Mesenchymal stem cell (in vitro differentiated cells and primary cell): ENCODE data around the gene ZNF319.
"Not testable (repeated sequence)": the region's sequence is repeated elsewhere in the genome, so short reads cannot be mapped to it uniquely, and the experiment has no call there.

Source experiments
- DNase-seq: peaks from one replicate; pipeline ENCODE4 v3.0.0-alpha.2; 2013
- H2AFZ ChIP-seq: one replicate; pipeline ENCODE4 v1.6.1; 2013; ENCODE audit warnings: low read depth, mild to moderate bottlenecking, control low read depth, inconsistent platforms, low read length, moderate library complexity
- H2AK5ac ChIP-seq: 2 replicates; pipeline ENCODE4 v1.6.1; 2013; ENCODE audit warnings: low read length, moderate library complexity, mild to moderate bottlenecking, inconsistent platforms; ENCODE audit not compliant: severe bottlenecking
- H2BK120ac ChIP-seq: one replicate; pipeline ENCODE4 v1.6.1; 2013; ENCODE audit warnings: low read depth, mild to moderate bottlenecking, inconsistent platforms, low read length, moderate library complexity
- H2BK12ac ChIP-seq, 2 experiments: one replicate each; pipeline ENCODE4 v1.6.1; 2013; ENCODE audit warnings: inconsistent platforms in 2 of 2, low read length in 2 of 2, mild to moderate bottlenecking in 2 of 2, moderate library complexity in 2 of 2, control low read depth in 1 of 2
- H2BK15ac ChIP-seq: one replicate; pipeline ENCODE4 v1.6.1; 2013; ENCODE audit warnings: mild to moderate bottlenecking, low read depth, inconsistent platforms; ENCODE audit not compliant: poor library complexity, severe bottlenecking
- H2BK5ac ChIP-seq: 2 replicates; pipeline ENCODE4 v1.6.1; 2013; ENCODE audit warnings: low read depth, mild to moderate bottlenecking, low read length, control low read depth, inconsistent platforms; ENCODE audit not compliant: poor library complexity, severe bottlenecking
- H3K14ac ChIP-seq, 2 experiments: one replicate each; pipeline ENCODE4 v1.6.1; 2013; ENCODE audit warnings: inconsistent platforms in 2 of 2, low read length in 2 of 2, control low read depth in 1 of 2, mild to moderate bottlenecking in 1 of 2, moderate library complexity in 1 of 2
- H3K18ac ChIP-seq, 2 experiments: one replicate each; pipeline ENCODE4 v1.6.1; 2013; ENCODE audit warnings: inconsistent platforms in 2 of 2, low read length in 2 of 2, control low read depth in 1 of 2, low read depth in 1 of 2, mild to moderate bottlenecking in 1 of 2
- H3K23ac ChIP-seq, 2 experiments: one replicate each; pipeline ENCODE4 v1.6.1; 2013; ENCODE audit warnings: inconsistent platforms in 2 of 2, low read length in 2 of 2, mild to moderate bottlenecking in 2 of 2, moderate library complexity in 2 of 2, control low read depth in 1 of 2
- H3K27ac ChIP-seq: 2 replicates; pipeline ENCODE4 v1.5.1; 2013; ENCODE audit warnings: mild to moderate bottlenecking, moderate library complexity, low read length, control low read depth, inconsistent platforms; ENCODE audit not compliant: poor library complexity, severe bottlenecking
- H3K27me3 ChIP-seq, 2 experiments: 2 replicates each; pipeline versions ENCODE4 v1.6.1 to v1.7.0; 2013; ENCODE audit warnings: low read length in 2 of 2, mild to moderate bottlenecking in 2 of 2, moderate library complexity in 2 of 2, control low read depth in 1 of 2, inconsistent platforms in 1 of 2; ENCODE audit not compliant: control insufficient read depth in 1 of 2, insufficient read depth in 1 of 2
- H3K36me3 ChIP-seq, 2 experiments: 2 replicates each; pipeline versions ENCODE4 v1.6.1 to v1.7.0; 2013; ENCODE audit warnings: low read length in 2 of 2, control low read depth in 1 of 2, inconsistent platforms in 1 of 2, low read depth in 1 of 2, mild to moderate bottlenecking in 1 of 2; ENCODE audit not compliant: insufficient read depth in 2 of 2, control insufficient read depth in 1 of 2
- H3K4ac ChIP-seq, 2 experiments: one replicate each; pipeline ENCODE4 v1.6.1; 2013; ENCODE audit warnings: inconsistent platforms in 2 of 2, low read length in 2 of 2, mild to moderate bottlenecking in 2 of 2, moderate library complexity in 2 of 2, control low read depth in 1 of 2, low read depth in 1 of 2
- H3K4me1 ChIP-seq: 2 replicates; pipeline ENCODE4 v1.6.1; 2013; ENCODE audit warnings: low read depth, low read length, control low read depth; ENCODE audit not compliant: control insufficient read depth, insufficient read depth
- H3K4me2 ChIP-seq: 2 replicates; pipeline ENCODE4 v1.6.1; 2013; ENCODE audit warnings: low read length, mild to moderate bottlenecking, inconsistent platforms; ENCODE audit not compliant: poor library complexity, severe bottlenecking
- H3K4me3 ChIP-seq, 2 experiments: 2 replicates each; pipeline versions ENCODE4 v1.5.1 to v1.7.0; 2013; ENCODE audit warnings: low read length in 2 of 2, mild to moderate bottlenecking in 2 of 2, control low read depth in 1 of 2, low read depth in 1 of 2; ENCODE audit not compliant: insufficient read depth in 1 of 2
- H3K79me1 ChIP-seq: replicated peaks from 2 replicates; pipeline ENCODE4 v1.6.1; 2013; ENCODE audit warnings: mild to moderate bottlenecking, control low read depth, low read length, inconsistent platforms; ENCODE audit not compliant: poor library complexity, severe bottlenecking
- H3K9ac ChIP-seq: 2 replicates; pipeline ENCODE4 v1.7.0; 2013; ENCODE audit warnings: mild to moderate bottlenecking, low read length, moderate library complexity
- H3K9me3 ChIP-seq: 2 replicates; pipeline ENCODE4 v1.7.0; 2013; ENCODE audit warnings: mild to moderate bottlenecking, low read length; ENCODE audit not compliant: control insufficient read depth
- H4K8ac ChIP-seq: one replicate; pipeline ENCODE4 v1.6.1; 2013; ENCODE audit warnings: inconsistent platforms, mild to moderate bottlenecking, low read length, moderate library complexity
- H4K91ac ChIP-seq: one replicate; pipeline ENCODE4 v1.6.1; 2013; ENCODE audit warnings: mild to moderate bottlenecking, low read length, inconsistent platforms
- WGBS: methylation state at CpG from one replicate; pipeline ENCODE4 v1.1.7; 2013; ENCODE audit warnings: mixed read lengths; 5-methylcytosine and 5-hydroxymethylcytosine counted together

ZNF319 gene

DNA sequence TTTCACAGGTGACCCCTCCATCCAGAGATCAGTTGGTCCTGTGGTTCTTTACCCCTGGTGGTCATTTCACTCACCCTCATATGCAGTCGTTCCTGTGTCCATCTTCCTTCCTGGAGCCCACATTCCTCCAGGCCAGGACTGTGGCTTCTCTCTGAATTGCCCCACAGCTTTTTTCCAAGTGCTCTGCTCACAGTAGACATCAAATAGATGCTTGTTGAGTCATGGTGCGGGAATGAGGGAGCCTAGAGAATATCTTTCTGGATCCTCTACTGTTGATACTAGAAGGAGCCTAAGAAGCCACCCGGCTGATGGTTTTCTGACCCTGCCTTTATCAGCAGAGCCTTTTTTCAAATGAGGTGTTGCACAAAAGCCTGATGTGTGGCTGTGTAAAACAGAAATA, 11.2 kb upstream of the ZNF319 start:
- DNase-seq, result peak; percentile 86
- no peaks in the 10 kb centered on the region for H3K27me3 ChIP-seq
- H3K9ac ChIP-seq, result no peak overlapping the region
- no peak overlapping the region for H4K91ac ChIP-seq
- no peak overlapping the region for H2BK120ac ChIP-seq
- H3K4me1 ChIP-seq, result peaks cover 13% of the 10 kb centered on the region
- peak overlapping the region; percentile 12 for H2AK5ac ChIP-seq
- no peak overlapping the region for H2BK5ac ChIP-seq
- H3K4me3 ChIP-seq, result no peak overlapping the region
- H2BK12ac ChIP-seq, result no peak overlapping the region
- no peak overlapping the region for H2BK15ac ChIP-seq
- H3K23ac ChIP-seq, result no peak overlapping the region
- no peak overlapping the region for H4K8ac ChIP-seq
- WGBS, result 11% methylated on average over 3 of the region's 3 CpGs
- H3K14ac ChIP-seq, result no peak overlapping the region
- H3K79me1 ChIP-seq, result peaks cover 21% of the 10 kb centered on the region
- H3K4me2 ChIP-seq, result no peak overlapping the region
- H3K18ac ChIP-seq, result no peak overlapping the region
- H3K9me3 ChIP-seq, result no peaks in the 10 kb centered on the region
- H3K36me3 ChIP-seq, result peaks cover 33 to 40% of the 10 kb centered on the region in 2 experiments
- H2AFZ ChIP-seq, result no peak overlapping the region
- no peak overlapping the region for H3K4ac ChIP-seq
- H3K27ac ChIP-seq, result peak overlapping the region; percentile 34

DNA sequence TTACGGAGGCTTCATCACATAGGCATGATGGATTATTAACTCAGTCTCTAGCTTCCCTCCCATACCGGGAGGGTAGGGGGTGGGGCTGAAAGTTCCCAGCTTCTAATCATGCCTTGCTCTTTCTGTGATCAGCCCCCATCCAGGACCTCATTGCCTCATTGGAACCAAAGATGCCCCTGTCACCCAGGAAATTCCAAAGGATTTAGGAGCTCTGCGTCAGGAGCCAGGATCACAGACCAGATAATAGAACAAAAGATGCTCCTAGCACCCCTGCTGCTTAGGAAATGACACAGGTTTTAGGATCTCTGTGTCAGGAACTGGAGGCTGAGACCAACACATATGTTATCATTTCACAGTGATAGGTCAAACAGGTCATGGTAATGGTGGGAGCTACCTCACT, 10.4 kb upstream of the ZNF319 start:
- DNase-seq, result no peak
- no peak overlapping the region for H4K8ac ChIP-seq
- H3K9me3 ChIP-seq, result no peaks in the 10 kb centered on the region
- H3K27me3 ChIP-seq, result no peaks in the 10 kb centered on the region
- no peak overlapping the region for H2AK5ac ChIP-seq
- no peak overlapping the region for H3K23ac ChIP-seq
- H3K4ac ChIP-seq, result no peak overlapping the region
- peaks cover 35 to 45% of the 10 kb centered on the region in 2 experiments for H3K36me3 ChIP-seq
- no peak overlapping the region for H2AFZ ChIP-seq
- H3K4me3 ChIP-seq, result no peak overlapping the region
- H3K4me1 ChIP-seq, result peaks cover 13% of the 10 kb centered on the region
- H2BK120ac ChIP-seq, result no peak overlapping the region
- peak overlapping the region; percentile 25 for H3K27ac ChIP-seq
- H3K18ac ChIP-seq, result no peak overlapping the region
- H3K9ac ChIP-seq, result no peak overlapping the region
- H3K79me1 ChIP-seq, result peaks cover 18% of the 10 kb centered on the region
- no peak overlapping the region for H2BK12ac ChIP-seq
- no peak overlapping the region for H2BK15ac ChIP-seq
- H3K4me2 ChIP-seq, result no peak overlapping the region
- no peak overlapping the region for H3K14ac ChIP-seq
- 53% methylated on average over 2 of the region's 3 CpGs for WGBS
- no peak overlapping the region for H4K91ac ChIP-seq
- no peak overlapping the region for H2BK5ac ChIP-seq

DNA sequence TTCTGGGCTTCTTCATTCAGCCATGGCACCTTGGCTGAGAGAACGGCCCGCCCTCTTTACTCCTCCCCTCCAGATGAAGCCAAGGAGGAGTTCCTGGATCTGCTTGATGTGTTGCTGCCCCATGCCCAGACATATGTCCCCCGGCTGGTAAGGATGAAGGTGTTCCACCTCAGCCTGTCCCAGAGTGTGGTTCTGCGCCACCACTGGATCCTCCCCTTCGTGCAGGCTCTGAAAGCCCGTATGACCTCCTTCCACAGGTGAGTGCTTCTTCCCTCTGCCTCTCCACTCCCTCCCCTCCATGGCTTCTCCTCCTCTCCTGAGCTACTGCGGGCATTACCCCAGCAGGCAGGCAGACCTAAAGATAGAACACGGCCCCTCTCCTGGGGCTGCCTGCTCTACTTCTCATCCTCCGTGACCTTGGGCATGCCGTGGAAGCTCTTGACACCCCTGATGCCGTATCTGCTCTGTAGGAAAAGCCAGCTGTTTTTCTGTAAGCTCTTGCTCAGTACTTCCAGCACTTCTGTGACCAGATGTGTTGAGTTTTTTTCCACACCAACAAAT, 9.5 kb upstream of the ZNF319 start:
- Histone ChIP-seq H3K4me1 (peaks cover 13% of the 10 kb centered on the region), H3K27ac (no peak overlapping the region), H3K4me2 (no peak overlapping the region), H4K91ac (no peak overlapping the region), H2BK12ac (no peak overlapping the region), H4K8ac (peak overlapping the region; percentile 19), H3K23ac (no peak overlapping the region), H3K14ac (no peak overlapping the region), H2AK5ac (peak overlapping the region; percentile 47), H3K9me3 (no peaks in the 10 kb centered on the region), H2BK15ac (no peak overlapping the region), H2AFZ (no peak overlapping the region), H3K36me3 (peaks cover 35 to 49% of the 10 kb centered on the region in 2 experiments), H3K9ac (no peak overlapping the region), H3K4ac (no peak overlapping the region), H3K18ac (no peak overlapping the region), H2BK5ac (no peak overlapping the region), H3K4me3 (no peak overlapping the region), H2BK120ac (no peak overlapping the region), H3K79me1 (peaks cover 16% of the 10 kb centered on the region), H3K27me3 (no peaks in the 10 kb centered on the region)
- whole genome bisulfite sequencing, result 82% methylated on average over 11 of the region's 11 CpGs
- no peak for DNase-seq

DNA sequence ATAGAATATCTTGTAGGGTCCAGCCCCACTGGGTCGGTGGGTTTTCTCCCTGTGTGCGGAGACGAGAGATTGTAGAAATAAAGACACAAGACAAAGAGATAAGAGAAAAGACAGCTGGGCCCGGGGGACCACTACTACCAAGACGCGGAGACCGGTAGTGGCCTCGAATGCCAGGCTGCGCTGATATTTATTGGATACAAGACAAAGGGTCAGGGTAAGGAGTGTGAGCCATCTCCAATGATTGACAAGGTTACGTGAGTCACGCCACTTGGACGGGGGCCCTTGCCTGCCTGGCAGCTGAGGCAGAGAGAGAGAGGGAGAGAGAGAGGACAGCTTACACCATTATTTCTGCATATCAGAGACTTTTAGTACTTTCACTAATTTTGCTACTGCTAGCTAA, 4.3 kb upstream of the ZNF319 start:
- H3K4me2 ChIP-seq, DNase-seq, H2BK12ac ChIP-seq, H2AFZ ChIP-seq, H2AK5ac ChIP-seq, H3K27me3 ChIP-seq, H3K18ac ChIP-seq, H3K23ac ChIP-seq, H3K9ac ChIP-seq, H2BK5ac ChIP-seq, H4K8ac ChIP-seq, H3K9me3 ChIP-seq, H3K4me3 ChIP-seq, H3K27ac ChIP-seq, H3K4ac ChIP-seq, H4K91ac ChIP-seq, H3K14ac ChIP-seq, H3K4me1 ChIP-seq, H2BK15ac ChIP-seq, H2BK120ac ChIP-seq: not testable (repeated sequence)
- WGBS, result 91% methylated on average over 11 of the region's 12 CpGs
- H3K79me1 ChIP-seq, result peaks cover 27% of the 10 kb centered on the region
- H3K36me3 ChIP-seq, result peaks cover 26 to 31% of the 10 kb centered on the region in 2 experiments
